K562 (cell line): ENCODE results near the gene QRFP. TPM values are rescaled to one million over a fixed set of nuclear protein-coding genes. Genes with fewer than 3 reads are reported as not detected.

ENCODE experiments used
- C11orf30 ChIP-seq: fragments of 450-650 bp; IDR thresholded peaks from 2 replicates; pipeline ENCODE4 v1.6.1; 2016; ENCODE audit warnings: low read depth, mild to moderate bottlenecking
- CTCF ChIP-seq, 3 experiments: IDR thresholded peaks in 2 of 3; conservative IDR thresholded peaks in 1 of 3; 2 replicates each; pipeline ENCODE4 v1.5.1; 2011 to 2012; ENCODE audit warnings: low read length in 3 of 3, mild to moderate bottlenecking in 3 of 3, control low read depth in 2 of 3, improper control_type of control experiment in 1 of 3, inconsistent platforms in 1 of 3, low read depth in 1 of 3, mixed read lengths in 1 of 3, moderate library complexity in 1 of 3; ENCODE audit not compliant: insufficient read depth in 2 of 3
- JUN ChIP-seq, 2 experiments: sonication (generic) in 1 of 2; formaldehyde crosslinking in 1 of 2; IDR thresholded peaks; 2 replicates each; pipeline versions ENCODE4 v1.6.1 to v1.8.0; 2012 to 2022; ENCODE audit warnings: borderline replicate concordance in 2 of 2, mild to moderate bottlenecking in 2 of 2, improper control_type of control experiment in 1 of 2, low read depth in 1 of 2, low read length in 1 of 2, missing genetic modification reagents in 1 of 2
- JUNB ChIP-seq: fragments of 450-650 bp; formaldehyde crosslinking; conservative IDR thresholded peaks from 2 replicates; pipeline ENCODE4 v1.4.0; 2020; ENCODE audit warnings: mild to moderate bottlenecking
- NR2F6 ChIP-seq: fragments of 450-650 bp; formaldehyde crosslinking; IDR thresholded peaks from 2 replicates; pipeline ENCODE4 v1.4.0; 2020; ENCODE audit warnings: mild to moderate bottlenecking
- STAT6 ChIP-seq: sonication (generic); formaldehyde crosslinking; IDR thresholded peaks from 2 replicates; pipeline ENCODE4 v1.8.1; 2023; ENCODE audit warnings: mild to moderate bottlenecking, missing genetic modification reagents
- ZFP36 ChIP-seq: fragments of 150-350 bp; IDR thresholded peaks from 2 replicates; pipeline ENCODE4 v1.6.1; 2018; ENCODE audit warnings: low read length, low read depth; ENCODE audit not compliant: partially characterized antibody
- ZNF224 ChIP-seq: sonication (generic); formaldehyde crosslinking; IDR thresholded peaks from 2 replicates; pipeline ENCODE4 v1.8.0; 2022; ENCODE audit warnings: mild to moderate bottlenecking, missing genetic modification reagents
- ZNF280A ChIP-seq: fragments of 450-650 bp; IDR thresholded peaks from 2 replicates; pipeline ENCODE4 v1.6.1; 2018; ENCODE audit warnings: mild to moderate bottlenecking, low read depth; ENCODE audit not compliant: partially characterized antibody
- ZNF431 ChIP-seq: sonication (generic); formaldehyde crosslinking; IDR thresholded peaks from 2 replicates; pipeline ENCODE4 v1.8.0; 2022; ENCODE audit warnings: mild to moderate bottlenecking, missing genetic modification reagents
- polyA plus RNA-seq, 8 experiments: library from polyadenylated mRNA; depleted of rRNA in 4 of 8; stranded (reverse) in 5 of 8; unstranded in 3 of 8; fragments of >200 nt; fragmentation: Nextera tagmentation in 2 of 8; fragmentation: Illumina TruSeq in 1 of 8; extraction: Ambion mirVana in 2 of 8; extraction: Trizol in 1 of 8; gene quantifications; 2 replicates each; pipeline versions ENCODE4 v1.2.1 to v1.2.3, GENCODE V29; 2011 to 2014; ENCODE audit warnings: inconsistent platforms in 1 of 8, missing spikeins in 1 of 8
- total RNA-seq, 7 experiments: library from RNA; depleted of rRNA in 6 of 7; stranded (reverse); fragments of >200 nt in 6 of 7; fragmentation: Illumina TruSeq in 2 of 7; extraction: Trizol in 2 of 7; gene quantifications; 2 replicates each; pipeline versions ENCODE4 v1.2.1 to v1.2.3, GENCODE V29; 2011 to 2021; ENCODE audit warnings: low replicate concordance in 1 of 7

Gene QRFP
- total and polyA plus RNA-seq, 9 of the 15 experiments (the other 6 are each of a cell fraction or from before 2014, with no cell fraction given), result not detected

- TF ChIP-seq STAT6 (CRISPR knock-in tag), result peak; percentile 26; the same call in 1 of the 2 replicates
- TF ChIP-seq ZNF280A, result no peak
- no peak for TF ChIP-seq JUNB (CRISPR knock-in tag)
- TF ChIP-seq CTCF (IDR thresholded peaks at IDR 0.05 in 2 of 3, conservative IDR thresholded peaks at IDR 0.05 in 1 of 3; ENCODE audit: insufficient read depth in 2 of 3, low read depth in 1 of 3, low read length in 3 of 3), result 0 out of 6 replicates have a peak, but pooled peaks of 1 of the 3 experiments have one; percentile 5
- TF ChIP-seq C11orf30, result no peak
- peak; percentile 26 for TF ChIP-seq ZFP36
- no peak for TF ChIP-seq ZNF224 (CRISPR knock-in tag)
- no peak for TF ChIP-seq ZNF431
- 0 out of 2 replicates have a peak, but pooled peaks have one; percentile 9 for TF ChIP-seq JUN (IDR thresholded peaks at IDR 0.05; ENCODE audit: borderline replicate concordance, low read depth, low read length)
- no peak for TF ChIP-seq JUN (CRISPR knock-in tag; IDR thresholded peaks at IDR 0.05; ENCODE audit: borderline replicate concordance)
- no peak for TF ChIP-seq NR2F6
- TF ChIP-seq, all 486 proteins: peak for 9
Observed at GRCh38 chr9:130922893-130923610, 26.4 kb upstream of the QRFP start (continued).
